Measurements from ENCODE around the gene EVA1B. TPM values are rescaled to one million over a fixed set of nuclear protein-coding genes. Genes with fewer than 3 reads are reported as not detected.

Gene EVA1B
- total RNA-seq, 1 experiment from 2014 or later, result 32.0 TPM

DNA sequence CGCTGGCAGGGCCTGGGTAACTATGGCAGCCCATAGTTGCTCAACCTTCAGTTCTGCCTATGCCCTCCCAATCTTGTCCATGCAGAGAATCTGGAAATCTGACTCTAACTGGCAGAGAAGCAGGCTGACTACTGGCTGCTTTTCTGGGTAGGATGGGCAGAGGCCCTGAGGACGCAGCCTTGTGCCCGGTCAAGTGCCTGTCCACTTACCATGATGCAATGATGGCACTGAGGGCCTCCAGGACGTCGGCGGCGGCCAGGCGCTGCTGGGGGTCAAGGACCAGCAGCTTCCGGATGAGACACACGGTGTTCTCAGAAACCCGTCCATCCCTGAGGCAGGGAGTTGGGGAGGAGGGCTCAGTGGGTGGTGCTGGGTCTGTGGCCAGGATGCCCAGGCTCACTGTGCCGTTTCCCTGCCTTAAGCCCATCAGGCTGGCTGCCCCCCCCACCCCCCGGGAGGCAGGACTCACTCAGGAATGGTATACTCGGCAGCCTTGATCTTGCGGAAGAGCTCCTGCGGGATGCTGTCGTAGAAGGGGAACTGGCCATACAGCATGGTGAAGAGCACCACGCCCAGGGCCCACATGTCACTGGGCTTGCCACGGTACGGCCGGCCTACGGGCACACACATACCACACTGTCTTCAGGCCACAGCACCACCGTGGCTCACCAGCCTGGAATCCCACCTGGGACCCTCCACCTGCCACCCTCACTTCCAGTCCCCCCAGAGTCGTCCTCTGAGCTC lies 20.4 kb upstream of the EVA1B start:
- ChIA-PET POLR2A (no interaction called here), CTCF (interaction anchor here (0.6 to 6.0 kb wide), 19 partner anchors 8 to 740 kb away, joined by 3 to 76 read pairs (median 11); partner anchors contain the start of genes EVA1B, OSCP1, SH3D21 and STK40)
- no peak for DNase-seq (ENCODE audit: low spot score)
- H3K27me3 Mint-ChIP-seq (ENCODE audit: low read depth), result no peaks in the 10 kb centered on the region
- no peaks in the 10 kb centered on the region for H3K4me1 Mint-ChIP-seq
- no peak for ATAC-seq
- no peak overlapping the region for H3K27ac Mint-ChIP-seq
- H3K9me3 Mint-ChIP-seq, result no peaks in the 10 kb centered on the region
- TF ChIP-seq NFATC4 (CRISPR knock-in tag; IDR thresholded peaks at IDR 0.05) (no peak), KAT7 (CRISPR knock-in tag; IDR thresholded peaks at IDR 0.05; ENCODE audit: borderline replicate concordance) (no peak), GRHL2 (CRISPR knock-in tag; IDR thresholded peaks at IDR 0.05; ENCODE audit: insufficient replicate concordance, severe bottlenecking) (no peak), ZNF219 (CRISPR knock-in tag; IDR thresholded peaks at IDR 0.05; ENCODE audit: borderline replicate concordance) (no peak), USF1 (CRISPR knock-in tag; IDR thresholded peaks at IDR 0.05) (no peak), NFYB (CRISPR knock-in tag; conservative IDR thresholded peaks at IDR 0.05; ENCODE audit: low read depth) (no peak), SOX15 (CRISPR knock-in tag; IDR thresholded peaks at IDR 0.05) (no peak), NFE2L1 (CRISPR knock-in tag; IDR thresholded peaks at IDR 0.05) (no peak), SMAD3 (CRISPR knock-in tag; IDR thresholded peaks at IDR 0.05; ENCODE audit: borderline replicate concordance) (no peak), HMGXB4 (CRISPR knock-in tag; IDR thresholded peaks at IDR 0.05) (no peak), PRRX2 (CRISPR knock-in tag; IDR thresholded peaks at IDR 0.05) (no peak), MYBL2 (CRISPR knock-in tag; IDR thresholded peaks at IDR 0.05) (no peak), IRF2 (CRISPR knock-in tag; IDR thresholded peaks at IDR 0.05; ENCODE audit: borderline replicate concordance, low read depth) (no peak)
- TF ChIP-seq, protein P1, sequence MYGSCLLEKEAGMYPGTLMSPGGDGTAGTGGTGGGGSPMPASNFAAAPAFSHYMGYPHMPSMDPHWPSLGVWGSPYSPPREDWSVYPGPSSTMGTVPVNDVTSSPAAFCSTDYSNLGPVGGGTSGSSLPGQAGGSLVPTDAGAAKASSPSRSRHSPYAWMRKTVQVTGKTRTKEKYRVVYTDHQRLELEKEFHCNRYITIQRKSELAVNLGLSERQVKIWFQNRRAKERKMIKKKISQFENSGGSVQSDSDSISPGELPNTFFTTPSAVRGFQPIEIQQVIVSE (CRISPR knock-in tag; IDR thresholded peaks at IDR 0.05; ENCODE audit: borderline replicate concordance), result no peak
- TF ChIP-seq, protein P2, sequence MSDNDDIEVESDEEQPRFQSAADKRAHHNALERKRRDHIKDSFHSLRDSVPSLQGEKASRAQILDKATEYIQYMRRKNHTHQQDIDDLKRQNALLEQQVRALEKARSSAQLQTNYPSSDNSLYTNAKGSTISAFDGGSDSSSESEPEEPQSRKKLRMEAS (CRISPR knock-in tag; IDR thresholded peaks at IDR 0.05), result no peak
- TF ChIP-seq, protein P3, sequence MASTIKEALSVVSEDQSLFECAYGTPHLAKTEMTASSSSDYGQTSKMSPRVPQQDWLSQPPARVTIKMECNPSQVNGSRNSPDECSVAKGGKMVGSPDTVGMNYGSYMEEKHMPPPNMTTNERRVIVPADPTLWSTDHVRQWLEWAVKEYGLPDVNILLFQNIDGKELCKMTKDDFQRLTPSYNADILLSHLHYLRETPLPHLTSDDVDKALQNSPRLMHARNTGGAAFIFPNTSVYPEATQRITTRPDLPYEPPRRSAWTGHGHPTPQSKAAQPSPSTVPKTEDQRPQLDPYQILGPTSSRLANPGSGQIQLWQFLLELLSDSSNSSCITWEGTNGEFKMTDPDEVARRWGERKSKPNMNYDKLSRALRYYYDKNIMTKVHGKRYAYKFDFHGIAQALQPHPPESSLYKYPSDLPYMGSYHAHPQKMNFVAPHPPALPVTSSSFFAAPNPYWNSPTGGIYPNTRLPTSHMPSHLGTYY (CRISPR knock-in tag; IDR thresholded peaks at IDR 0.05), result no peak
- no peak overlapping the region for H3K4me3 Mint-ChIP-seq
- H3K36me3 Mint-ChIP-seq, result peaks cover 19% of the 10 kb centered on the region

- Mint-ChIP-seq H3K27me3 (ENCODE audit: low read depth) (no peaks in the 10 kb centered on the region), H3K27ac (no peak overlapping the region), H3K9me3 (no peaks in the 10 kb centered on the region), H3K4me3 (no peak overlapping the region), H3K4me1 (no peaks in the 10 kb centered on the region), H3K36me3 (peaks cover 10% of the 10 kb centered on the region)
- ChIA-PET CTCF (interaction anchor here (0.6 to 6.0 kb wide), 42 partner anchors 9 to 246 kb away, joined by 3 to 76 read pairs (median 5); partner anchors contain the start of genes EVA1B, LSM10, MAP7D1 and MRPS15), POLR2A (interaction anchor here (0.5 to 1.2 kb wide), 5 partner anchors 19 to 58 kb away, joined by 3 read pairs; partner anchors contain the start of genes EVA1B and SH3D21)
- peak; percentile 73 for DNase-seq (ENCODE audit: low spot score)
- peak; percentile 85 for ATAC-seq
- no peak for TF ChIP-seq KAT7 (CRISPR knock-in tag; IDR thresholded peaks at IDR 0.05; ENCODE audit: borderline replicate concordance)
- no peak for TF ChIP-seq SOX15 (CRISPR knock-in tag; IDR thresholded peaks at IDR 0.05)
- TF ChIP-seq CREM (CRISPR knock-in tag; IDR thresholded peaks at IDR 0.05), result no peak
- no peak for TF ChIP-seq ETV6 (CRISPR knock-in tag; IDR thresholded peaks at IDR 0.05)
- no peak for TF ChIP-seq TP53 (CRISPR knock-in tag; IDR thresholded peaks at IDR 0.05)
- TF ChIP-seq, protein P4, sequence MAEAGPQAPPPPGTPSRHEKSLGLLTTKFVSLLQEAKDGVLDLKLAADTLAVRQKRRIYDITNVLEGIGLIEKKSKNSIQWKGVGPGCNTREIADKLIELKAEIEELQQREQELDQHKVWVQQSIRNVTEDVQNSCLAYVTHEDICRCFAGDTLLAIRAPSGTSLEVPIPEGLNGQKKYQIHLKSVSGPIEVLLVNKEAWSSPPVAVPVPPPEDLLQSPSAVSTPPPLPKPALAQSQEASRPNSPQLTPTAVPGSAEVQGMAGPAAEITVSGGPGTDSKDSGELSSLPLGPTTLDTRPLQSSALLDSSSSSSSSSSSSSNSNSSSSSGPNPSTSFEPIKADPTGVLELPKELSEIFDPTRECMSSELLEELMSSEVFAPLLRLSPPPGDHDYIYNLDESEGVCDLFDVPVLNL (CRISPR knock-in tag; IDR thresholded peaks at IDR 0.05; ENCODE audit: borderline replicate concordance, low read depth), result no peak
- TF ChIP-seq SMAD3 (CRISPR knock-in tag; IDR thresholded peaks at IDR 0.05; ENCODE audit: borderline replicate concordance), result no peak
- no peak for TF ChIP-seq NFYB (CRISPR knock-in tag; conservative IDR thresholded peaks at IDR 0.05; ENCODE audit: low read depth)
- TF ChIP-seq, protein P5, sequence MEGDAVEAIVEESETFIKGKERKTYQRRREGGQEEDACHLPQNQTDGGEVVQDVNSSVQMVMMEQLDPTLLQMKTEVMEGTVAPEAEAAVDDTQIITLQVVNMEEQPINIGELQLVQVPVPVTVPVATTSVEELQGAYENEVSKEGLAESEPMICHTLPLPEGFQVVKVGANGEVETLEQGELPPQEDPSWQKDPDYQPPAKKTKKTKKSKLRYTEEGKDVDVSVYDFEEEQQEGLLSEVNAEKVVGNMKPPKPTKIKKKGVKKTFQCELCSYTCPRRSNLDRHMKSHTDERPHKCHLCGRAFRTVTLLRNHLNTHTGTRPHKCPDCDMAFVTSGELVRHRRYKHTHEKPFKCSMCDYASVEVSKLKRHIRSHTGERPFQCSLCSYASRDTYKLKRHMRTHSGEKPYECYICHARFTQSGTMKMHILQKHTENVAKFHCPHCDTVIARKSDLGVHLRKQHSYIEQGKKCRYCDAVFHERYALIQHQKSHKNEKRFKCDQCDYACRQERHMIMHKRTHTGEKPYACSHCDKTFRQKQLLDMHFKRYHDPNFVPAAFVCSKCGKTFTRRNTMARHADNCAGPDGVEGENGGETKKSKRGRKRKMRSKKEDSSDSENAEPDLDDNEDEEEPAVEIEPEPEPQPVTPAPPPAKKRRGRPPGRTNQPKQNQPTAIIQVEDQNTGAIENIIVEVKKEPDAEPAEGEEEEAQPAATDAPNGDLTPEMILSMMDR (IDR thresholded peaks at IDR 0.05), result peak; percentile 25; the same call in 1 of the 2 replicates
Observed at GRCh38 chr1:36342426-36343185, 19.2 kb upstream of the EVA1B start.

All from WTC11 (cell line).